Heart left ventricle (tissue), 16 donors: ENCODE measurements around the gene HSD17B14. TPM values are rescaled to one million over a fixed set of nuclear protein-coding genes. Genes with fewer than 3 reads are reported as not detected.

ENCODE experiments used
- ATAC-seq, 4 donors: fragments of 200-7000 bp; cut with Tn5 transposase; one replicate each; pipeline ENCODE4 v1.9.1; 2020 to 2022; ENCODE audit warnings: moderate library complexity in 4 of 4, mild to moderate bottlenecking in 3 of 4, moderate number of reproducible peaks in 1 of 4
- DNase-seq, 5 donors: peaks; one replicate each; pipeline ENCODE4 v3.0.0-alpha.2; 2020
- H3K27ac ChIP-seq, 12 donors: fragments of 200-600 bp; sonication (generic) in 4 of 12; one replicate each; pipeline versions ENCODE4 v1.5.0 to v1.8.0; 2016 to 2022; ENCODE audit warnings: mild to moderate bottlenecking in 2 of 12
- H3K27me3 ChIP-seq, 9 donors: fragments of 200-600 bp; sonication (generic) in 2 of 9; one replicate each; pipeline versions ENCODE4 v1.5.1 to v1.8.0; 2016 to 2022; ENCODE audit warnings: mild to moderate bottlenecking in 3 of 9
- H3K36me3 ChIP-seq, 9 donors: fragments of 200-600 bp; sonication (generic) in 2 of 9; one replicate each; pipeline versions ENCODE4 v1.5.0 to v1.8.0; 2018 to 2022; ENCODE audit warnings: mild to moderate bottlenecking in 2 of 9
- H3K4me1 ChIP-seq, 12 donors: fragments of 200-600 bp; sonication (generic) in 4 of 12; one replicate each; pipeline versions ENCODE4 v1.5.0 to v1.8.0; 2016 to 2022; ENCODE audit warnings: mild to moderate bottlenecking in 3 of 12
- H3K4me3 ChIP-seq, 12 donors: fragments of 200-600 bp; sonication (generic) in 4 of 12; one replicate each; pipeline versions ENCODE4 v1.5.0 to v1.8.0; 2017 to 2022; ENCODE audit warnings: mild to moderate bottlenecking in 9 of 12, moderate library complexity in 4 of 12
- H3K9me3 ChIP-seq, 12 donors: fragments of 200-600 bp; sonication (generic) in 4 of 12; one replicate each; pipeline versions ENCODE4 v1.5.0 to v1.8.0; 2016 to 2022; ENCODE audit warnings: mild to moderate bottlenecking in 1 of 12
- POLR2A ChIP-seq, 2 donors: fragments of 450-650 bp; IDR thresholded peaks; one replicate each; pipeline ENCODE4 v1.6.1; 2017; ENCODE audit warnings: antibody characterized with exemption in 2 of 2, mild to moderate bottlenecking in 2 of 2, moderate library complexity in 2 of 2
- WGBS, 4 donors: extraction: QIAGEN DNeasy Blood & Tissue Kit in 2 of 4; methylation state at CpG; one replicate each; pipeline versions ENCODE4 v1.1.5 to v1.1.7; 2013 to 2018; 5-methylcytosine and 5-hydroxymethylcytosine counted together
- intact Hi-C, 10 donors: fragments of 100-400 bp; cut with DNase I; formaldehyde crosslinking; loops; one replicate each; pipeline versions ENCODE4 v1.11.1 to v1.14.2; 2022
- polyA plus RNA-seq, 2 donors: library from polyadenylated mRNA; stranded (reverse); fragments of 200-250 nt; gene quantifications; one replicate each; pipeline ENCODE4 v1.2.3, GENCODE V29; 2013
- total RNA-seq, 9 donors: library from RNA; depleted of rRNA in 2 of 9; stranded (reverse); fragments of >200 nt in 2 of 9; fragmentation: NEBNext Ultra II Directional in 3 of 9; extraction: Animal tissue kit (Norgen Biotek cat#: 25700) in 3 of 9; gene quantifications; one replicate each; pipeline versions ENCODE4 v1.1.0 to v1.2.4, GENCODE V29; 2016 to 2023
- TF ChIP-seq, protein P1 (sequence below), 12 donors: fragments of 200-600 bp; sonication (generic) in 4 of 12; IDR thresholded peaks; one replicate each; pipeline versions ENCODE4 v1.5.0 to v1.8.0; 2018 to 2022; ENCODE audit warnings: antibody characterized with exemption in 12 of 12, mild to moderate bottlenecking in 5 of 12
- donor health status: ischemic (EF 13 %, LVEDD 7.1; RV severe dilation, severe dysfunction).
- donor health status: healthy with polysubstance abuse.
- donor health status: DM: no; HTN: yes; CAD: no.
- donor health status: DM: no; HTN: no; CAD: no.
- donor health status: ischemic (EF 25% LVEDD 6.9; RV normal size, moderate dysfunction).
- donor health status: ischemic (EF 25% LVEDD 5.7; RV mildly dilated, moderate dysfunction).
- donor health status: healthy.
- donor health status: DM: yes; HTN: yes; CAD: no.
- donor health status: ischemic (EF 35%, LVEDD 5.7; RV mildly dilated, moderate dysfunction).
- donor health status: nonischemic (EF 11% LVEDD 7.7; RV severe dilation, severe dysfunction).
- donor health status: DM: yes; HTN: yes; CAD: no.
- donor health status: PGD.
- donor health status: ischemic (EF 29% LVEDD 5.4; RV normal size, mild dysfunction).
- donor health status: nonischemic (EF 23%, LVEDD 6.1; RV moderate dilation, normal function).

The HSD17B14 gene
- total and polyA plus RNA-seq, 11 donors: 1.2 to 5.4 (median 2.7) TPM; not detected in 1

DNA sequence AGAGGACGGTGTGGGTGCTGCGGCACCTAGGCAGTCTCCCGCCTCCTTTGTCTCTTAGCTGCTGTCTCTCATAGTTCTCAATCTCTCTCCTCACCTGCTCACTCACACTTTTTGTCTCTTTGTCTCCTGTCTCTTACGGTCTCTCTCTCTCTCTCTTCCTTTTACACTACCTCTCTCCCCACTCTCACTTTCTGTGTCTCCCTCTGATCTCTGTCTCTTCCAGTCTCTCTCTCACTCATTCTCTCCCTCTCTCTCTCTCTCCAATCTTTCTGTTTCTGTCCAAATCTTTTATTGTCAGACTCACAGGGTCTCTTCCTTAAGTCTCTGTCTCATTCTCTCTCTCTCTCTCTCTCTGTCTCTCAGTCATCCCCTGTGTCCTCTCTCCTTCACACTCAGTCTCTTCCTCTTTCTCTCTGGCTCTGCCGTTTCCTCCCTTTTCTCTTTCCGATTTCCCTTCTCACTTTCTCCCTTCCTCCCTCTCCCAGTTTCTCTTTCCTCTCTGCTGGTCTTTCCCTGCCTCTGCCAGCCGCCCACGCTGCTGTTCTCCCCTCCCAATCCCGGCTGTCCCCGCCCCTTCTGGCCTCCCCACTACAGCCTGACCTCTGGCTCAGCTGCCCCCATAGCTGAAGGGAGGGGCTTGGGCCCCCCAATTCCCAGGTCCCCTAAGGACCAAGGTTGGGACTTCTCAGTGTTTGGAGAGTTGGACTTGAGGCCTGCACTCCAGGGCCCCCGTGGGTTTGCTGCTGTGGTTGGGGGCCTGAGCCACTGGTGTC is 32.0 kb upstream of the HSD17B14 start, which contains the start of gene PLEKHA4:
TSS of gene PLEKHA4 (minus strand) at position 504 of the 773 bp plus-strand sequence. CDS start 997 bp downstream, outside the sequence.
- Histone ChIP-seq H3K4me1 (peaks cover 0 to 30% (median 15%) of the 10 kb centered on the region in 12 donors), H3K27ac (peak within 1 kb of the TSS; percentile 14 to 88 (median 76)), H3K27me3 (no peaks in the 10 kb centered on the region), H3K36me3 (peaks cover 0 to 10% (median under 1%) of the 10 kb centered on the region in 9 donors), H3K9me3 (no peaks in the 10 kb centered on the region), H3K4me3 (peak within 1 kb of the TSS in 10 of 12 donors; percentile 31 to 62 (median 45))
- TF ChIP-seq, protein P1, sequence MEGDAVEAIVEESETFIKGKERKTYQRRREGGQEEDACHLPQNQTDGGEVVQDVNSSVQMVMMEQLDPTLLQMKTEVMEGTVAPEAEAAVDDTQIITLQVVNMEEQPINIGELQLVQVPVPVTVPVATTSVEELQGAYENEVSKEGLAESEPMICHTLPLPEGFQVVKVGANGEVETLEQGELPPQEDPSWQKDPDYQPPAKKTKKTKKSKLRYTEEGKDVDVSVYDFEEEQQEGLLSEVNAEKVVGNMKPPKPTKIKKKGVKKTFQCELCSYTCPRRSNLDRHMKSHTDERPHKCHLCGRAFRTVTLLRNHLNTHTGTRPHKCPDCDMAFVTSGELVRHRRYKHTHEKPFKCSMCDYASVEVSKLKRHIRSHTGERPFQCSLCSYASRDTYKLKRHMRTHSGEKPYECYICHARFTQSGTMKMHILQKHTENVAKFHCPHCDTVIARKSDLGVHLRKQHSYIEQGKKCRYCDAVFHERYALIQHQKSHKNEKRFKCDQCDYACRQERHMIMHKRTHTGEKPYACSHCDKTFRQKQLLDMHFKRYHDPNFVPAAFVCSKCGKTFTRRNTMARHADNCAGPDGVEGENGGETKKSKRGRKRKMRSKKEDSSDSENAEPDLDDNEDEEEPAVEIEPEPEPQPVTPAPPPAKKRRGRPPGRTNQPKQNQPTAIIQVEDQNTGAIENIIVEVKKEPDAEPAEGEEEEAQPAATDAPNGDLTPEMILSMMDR (IDR thresholded peaks at IDR 0.05): no peak
- no peak for TF ChIP-seq POLR2A (IDR thresholded peaks at IDR 0.05)
- ATAC-seq (peak in 3 of 4 donors; percentile 21 to 49 (median 47)), DNase-seq (peak; percentile 81 to 90 (median 84))
- 19 to 30% (median 28%) methylated on average over 11 of the region's 11 CpGs for WGBS, 4 donors
- intact Hi-C loops: no loop called here

DNA sequence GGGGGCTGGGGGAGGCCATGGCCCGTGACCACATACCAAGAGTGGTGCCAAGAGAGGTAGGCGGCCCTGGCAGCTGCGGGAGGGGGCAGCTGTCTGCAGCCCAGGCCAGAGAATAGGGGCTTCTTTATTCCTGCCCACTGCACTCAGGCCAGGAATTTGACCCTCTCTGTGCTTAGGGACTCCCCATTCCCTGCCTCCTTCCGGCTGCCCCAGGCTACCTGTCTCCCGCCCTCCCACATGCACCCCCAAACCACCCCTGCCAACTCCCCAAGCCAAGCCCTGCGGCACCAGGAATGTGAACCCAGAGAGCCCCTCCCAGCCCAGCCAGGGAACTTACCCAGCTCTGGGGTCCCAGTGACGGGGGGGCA is 31.4 kb upstream of the HSD17B14 start:
- peaks cover 0 to 30% (median 14%) of the 10 kb centered on the region in 12 donors for H3K4me1 ChIP-seq
- no peaks in the 10 kb centered on the region for H3K27me3 ChIP-seq
- TF ChIP-seq, protein P1 (IDR thresholded peaks at IDR 0.05): no peak
- no peak for TF ChIP-seq POLR2A (IDR thresholded peaks at IDR 0.05)
- ATAC-seq (no peak), DNase-seq (peak in 1 of 5 donors; percentile 15)
- H3K36me3 ChIP-seq: peaks cover 0 to 7% (median 0%) of the 10 kb centered on the region in 9 donors
- H3K27ac ChIP-seq: peak overlapping the region in 11 of 12 donors; percentile 59 to 88 (median 76)
- H3K9me3 ChIP-seq: no peaks in the 10 kb centered on the region
- intact Hi-C loops: no loop called here
- peak overlapping the region in 10 of 12 donors; percentile 31 to 62 (median 45) for H3K4me3 ChIP-seq
- WGBS, 4 donors: 37 to 64% (median 56%) methylated on average over 5 to 7 of the region's 7 CpGs

DNA sequence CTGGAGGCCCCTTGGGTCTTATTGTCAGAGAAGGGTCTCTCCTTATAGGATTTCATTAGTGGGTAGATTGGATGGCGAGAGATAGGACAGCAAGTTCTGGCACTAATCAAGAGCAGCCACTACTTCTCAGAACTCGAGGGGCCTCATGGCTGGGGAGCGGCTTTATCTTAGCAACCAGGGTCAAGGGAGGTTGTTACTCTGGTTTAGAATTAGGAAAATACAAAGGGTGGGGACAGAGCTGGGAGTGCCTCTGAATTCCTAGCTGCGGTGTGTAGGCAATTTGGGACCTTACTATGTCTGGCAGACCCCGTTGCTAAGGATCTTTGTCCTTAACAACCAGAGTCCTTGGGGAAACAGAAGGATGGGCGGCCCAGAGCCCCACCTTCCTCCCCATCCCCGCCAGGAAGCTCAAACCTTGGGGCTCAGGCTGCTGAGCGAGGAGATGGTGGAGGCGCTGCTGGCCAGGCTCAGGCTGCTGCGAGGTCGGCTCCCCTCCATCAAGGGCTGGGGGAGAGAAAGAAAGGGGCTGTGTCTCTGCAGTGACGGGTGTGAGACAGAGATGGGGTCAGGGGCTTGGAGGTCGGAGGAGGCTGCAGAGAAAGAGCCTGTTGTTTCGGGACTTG is 30.9 kb upstream of the HSD17B14 start:
- H3K4me3 ChIP-seq: peak overlapping the region in 10 of 12 donors; percentile 31 to 62 (median 45)
- no peak for DNase-seq
- H3K27me3 ChIP-seq: no peaks in the 10 kb centered on the region
- peaks cover 0 to 7% (median 0%) of the 10 kb centered on the region in 9 donors for H3K36me3 ChIP-seq
- H3K27ac ChIP-seq: peak overlapping the region in 10 of 12 donors; percentile 59 to 88 (median 77)
- TF ChIP-seq, protein P1 (IDR thresholded peaks at IDR 0.05): no peak
- no peak for TF ChIP-seq POLR2A (IDR thresholded peaks at IDR 0.05)
- peak in 1 of 4 donors; percentile 3 for ATAC-seq
- WGBS, 4 donors: 50 to 61% (median 54%) methylated on average over 13 to 14 of the region's 14 CpGs
- intact Hi-C loops: no loop called here
- peaks cover 0 to 30% (median 14%) of the 10 kb centered on the region in 12 donors for H3K4me1 ChIP-seq
- no peaks in the 10 kb centered on the region for H3K9me3 ChIP-seq

DNA sequence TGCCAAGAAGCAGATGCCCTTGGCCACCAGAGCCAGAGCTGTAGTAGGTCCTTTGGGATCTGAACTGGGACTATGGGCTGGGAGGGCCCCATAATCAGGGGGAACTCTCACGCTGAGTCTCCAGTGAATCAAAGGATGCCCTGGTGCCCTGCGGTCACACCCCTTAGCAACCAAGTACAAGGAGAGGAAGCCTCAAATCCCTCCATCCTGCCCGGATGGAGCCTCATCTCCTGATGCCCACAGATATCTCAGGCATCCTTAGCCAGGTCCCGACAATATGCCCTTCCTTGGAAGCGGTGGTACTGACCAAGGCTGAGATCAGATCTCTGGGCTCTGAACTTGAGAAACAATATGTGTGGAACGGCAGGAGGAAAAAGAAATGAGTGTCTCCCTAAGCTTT is 30.4 kb upstream of the HSD17B14 start:
- ATAC-seq: no peak
- H3K4me1 ChIP-seq: peaks cover 0 to 27% (median 12%) of the 10 kb centered on the region in 12 donors
- TF ChIP-seq POLR2A (IDR thresholded peaks at IDR 0.05): no peak
- TF ChIP-seq, protein P1 (IDR thresholded peaks at IDR 0.05): no peak
- no peaks in the 10 kb centered on the region for H3K27me3 ChIP-seq
- H3K9me3 ChIP-seq: no peaks in the 10 kb centered on the region
- H3K27ac ChIP-seq: peak overlapping the region in 2 of 12 donors; percentile 17 to 82
- DNase-seq: no peak
- H3K36me3 ChIP-seq: peaks cover 0 to 7% (median 0%) of the 10 kb centered on the region in 9 donors
- intact Hi-C loops: no loop called here
- WGBS, 4 donors: 55 to 73% (median 65%) methylated on average over 4 to 6 of the region's 6 CpGs
- H3K4me3 ChIP-seq: peak overlapping the region in 4 of 12 donors; percentile 51 to 62 (median 56)
